ENCODE measurements around the gene VAC14.

- TF ChIP-seq, protein P1, sequence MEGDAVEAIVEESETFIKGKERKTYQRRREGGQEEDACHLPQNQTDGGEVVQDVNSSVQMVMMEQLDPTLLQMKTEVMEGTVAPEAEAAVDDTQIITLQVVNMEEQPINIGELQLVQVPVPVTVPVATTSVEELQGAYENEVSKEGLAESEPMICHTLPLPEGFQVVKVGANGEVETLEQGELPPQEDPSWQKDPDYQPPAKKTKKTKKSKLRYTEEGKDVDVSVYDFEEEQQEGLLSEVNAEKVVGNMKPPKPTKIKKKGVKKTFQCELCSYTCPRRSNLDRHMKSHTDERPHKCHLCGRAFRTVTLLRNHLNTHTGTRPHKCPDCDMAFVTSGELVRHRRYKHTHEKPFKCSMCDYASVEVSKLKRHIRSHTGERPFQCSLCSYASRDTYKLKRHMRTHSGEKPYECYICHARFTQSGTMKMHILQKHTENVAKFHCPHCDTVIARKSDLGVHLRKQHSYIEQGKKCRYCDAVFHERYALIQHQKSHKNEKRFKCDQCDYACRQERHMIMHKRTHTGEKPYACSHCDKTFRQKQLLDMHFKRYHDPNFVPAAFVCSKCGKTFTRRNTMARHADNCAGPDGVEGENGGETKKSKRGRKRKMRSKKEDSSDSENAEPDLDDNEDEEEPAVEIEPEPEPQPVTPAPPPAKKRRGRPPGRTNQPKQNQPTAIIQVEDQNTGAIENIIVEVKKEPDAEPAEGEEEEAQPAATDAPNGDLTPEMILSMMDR (conservative IDR thresholded peaks at IDR 0.05; ENCODE audit: low read depth in 2 of 2), result no peak
- TF ChIP-seq CREB1 (CRISPR knock-in tag; IDR thresholded peaks at IDR 0.05; ENCODE audit: low read depth) (no peak), ZNF114 (CRISPR knock-in tag; IDR thresholded peaks at IDR 0.05) (no peak), EZH2 (IDR thresholded peaks at IDR 0.05; ENCODE audit: low read depth, unreplicated experiment) (no peak), EZH2phosphoT487 (IDR thresholded peaks at IDR 0.05; ENCODE audit: unreplicated experiment) (no peak), NANOG (IDR thresholded peaks at IDR 0.05; ENCODE audit: borderline replicate concordance) (no peak), POLR2AphosphoS5 (IDR thresholded peaks at IDR 0.05; ENCODE audit: low read depth) (no peak), STAT1 (IDR thresholded peaks at IDR 0.05; ENCODE audit: unreplicated experiment) (no peak), JUNB (IDR thresholded peaks at IDR 0.05; ENCODE audit: unreplicated experiment) (no peak), ZNF331 (CRISPR knock-in tag; IDR thresholded peaks at IDR 0.05; ENCODE audit: low read depth) (no peak)
- TF ChIP-seq, protein P2, sequence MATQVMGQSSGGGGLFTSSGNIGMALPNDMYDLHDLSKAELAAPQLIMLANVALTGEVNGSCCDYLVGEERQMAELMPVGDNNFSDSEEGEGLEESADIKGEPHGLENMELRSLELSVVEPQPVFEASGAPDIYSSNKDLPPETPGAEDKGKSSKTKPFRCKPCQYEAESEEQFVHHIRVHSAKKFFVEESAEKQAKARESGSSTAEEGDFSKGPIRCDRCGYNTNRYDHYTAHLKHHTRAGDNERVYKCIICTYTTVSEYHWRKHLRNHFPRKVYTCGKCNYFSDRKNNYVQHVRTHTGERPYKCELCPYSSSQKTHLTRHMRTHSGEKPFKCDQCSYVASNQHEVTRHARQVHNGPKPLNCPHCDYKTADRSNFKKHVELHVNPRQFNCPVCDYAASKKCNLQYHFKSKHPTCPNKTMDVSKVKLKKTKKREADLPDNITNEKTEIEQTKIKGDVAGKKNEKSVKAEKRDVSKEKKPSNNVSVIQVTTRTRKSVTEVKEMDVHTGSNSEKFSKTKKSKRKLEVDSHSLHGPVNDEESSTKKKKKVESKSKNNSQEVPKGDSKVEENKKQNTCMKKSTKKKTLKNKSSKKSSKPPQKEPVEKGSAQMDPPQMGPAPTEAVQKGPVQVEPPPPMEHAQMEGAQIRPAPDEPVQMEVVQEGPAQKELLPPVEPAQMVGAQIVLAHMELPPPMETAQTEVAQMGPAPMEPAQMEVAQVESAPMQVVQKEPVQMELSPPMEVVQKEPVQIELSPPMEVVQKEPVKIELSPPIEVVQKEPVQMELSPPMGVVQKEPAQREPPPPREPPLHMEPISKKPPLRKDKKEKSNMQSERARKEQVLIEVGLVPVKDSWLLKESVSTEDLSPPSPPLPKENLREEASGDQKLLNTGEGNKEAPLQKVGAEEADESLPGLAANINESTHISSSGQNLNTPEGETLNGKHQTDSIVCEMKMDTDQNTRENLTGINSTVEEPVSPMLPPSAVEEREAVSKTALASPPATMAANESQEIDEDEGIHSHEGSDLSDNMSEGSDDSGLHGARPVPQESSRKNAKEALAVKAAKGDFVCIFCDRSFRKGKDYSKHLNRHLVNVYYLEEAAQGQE (IDR thresholded peaks at IDR 0.05; ENCODE audit: unreplicated experiment), result no peak
- TF ChIP-seq, protein P3, sequence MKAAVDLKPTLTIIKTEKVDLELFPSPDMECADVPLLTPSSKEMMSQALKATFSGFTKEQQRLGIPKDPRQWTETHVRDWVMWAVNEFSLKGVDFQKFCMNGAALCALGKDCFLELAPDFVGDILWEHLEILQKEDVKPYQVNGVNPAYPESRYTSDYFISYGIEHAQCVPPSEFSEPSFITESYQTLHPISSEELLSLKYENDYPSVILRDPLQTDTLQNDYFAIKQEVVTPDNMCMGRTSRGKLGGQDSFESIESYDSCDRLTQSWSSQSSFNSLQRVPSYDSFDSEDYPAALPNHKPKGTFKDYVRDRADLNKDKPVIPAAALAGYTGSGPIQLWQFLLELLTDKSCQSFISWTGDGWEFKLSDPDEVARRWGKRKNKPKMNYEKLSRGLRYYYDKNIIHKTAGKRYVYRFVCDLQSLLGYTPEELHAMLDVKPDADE (IDR thresholded peaks at IDR 0.05), result no peak
- TF ChIP-seq, protein P4, sequence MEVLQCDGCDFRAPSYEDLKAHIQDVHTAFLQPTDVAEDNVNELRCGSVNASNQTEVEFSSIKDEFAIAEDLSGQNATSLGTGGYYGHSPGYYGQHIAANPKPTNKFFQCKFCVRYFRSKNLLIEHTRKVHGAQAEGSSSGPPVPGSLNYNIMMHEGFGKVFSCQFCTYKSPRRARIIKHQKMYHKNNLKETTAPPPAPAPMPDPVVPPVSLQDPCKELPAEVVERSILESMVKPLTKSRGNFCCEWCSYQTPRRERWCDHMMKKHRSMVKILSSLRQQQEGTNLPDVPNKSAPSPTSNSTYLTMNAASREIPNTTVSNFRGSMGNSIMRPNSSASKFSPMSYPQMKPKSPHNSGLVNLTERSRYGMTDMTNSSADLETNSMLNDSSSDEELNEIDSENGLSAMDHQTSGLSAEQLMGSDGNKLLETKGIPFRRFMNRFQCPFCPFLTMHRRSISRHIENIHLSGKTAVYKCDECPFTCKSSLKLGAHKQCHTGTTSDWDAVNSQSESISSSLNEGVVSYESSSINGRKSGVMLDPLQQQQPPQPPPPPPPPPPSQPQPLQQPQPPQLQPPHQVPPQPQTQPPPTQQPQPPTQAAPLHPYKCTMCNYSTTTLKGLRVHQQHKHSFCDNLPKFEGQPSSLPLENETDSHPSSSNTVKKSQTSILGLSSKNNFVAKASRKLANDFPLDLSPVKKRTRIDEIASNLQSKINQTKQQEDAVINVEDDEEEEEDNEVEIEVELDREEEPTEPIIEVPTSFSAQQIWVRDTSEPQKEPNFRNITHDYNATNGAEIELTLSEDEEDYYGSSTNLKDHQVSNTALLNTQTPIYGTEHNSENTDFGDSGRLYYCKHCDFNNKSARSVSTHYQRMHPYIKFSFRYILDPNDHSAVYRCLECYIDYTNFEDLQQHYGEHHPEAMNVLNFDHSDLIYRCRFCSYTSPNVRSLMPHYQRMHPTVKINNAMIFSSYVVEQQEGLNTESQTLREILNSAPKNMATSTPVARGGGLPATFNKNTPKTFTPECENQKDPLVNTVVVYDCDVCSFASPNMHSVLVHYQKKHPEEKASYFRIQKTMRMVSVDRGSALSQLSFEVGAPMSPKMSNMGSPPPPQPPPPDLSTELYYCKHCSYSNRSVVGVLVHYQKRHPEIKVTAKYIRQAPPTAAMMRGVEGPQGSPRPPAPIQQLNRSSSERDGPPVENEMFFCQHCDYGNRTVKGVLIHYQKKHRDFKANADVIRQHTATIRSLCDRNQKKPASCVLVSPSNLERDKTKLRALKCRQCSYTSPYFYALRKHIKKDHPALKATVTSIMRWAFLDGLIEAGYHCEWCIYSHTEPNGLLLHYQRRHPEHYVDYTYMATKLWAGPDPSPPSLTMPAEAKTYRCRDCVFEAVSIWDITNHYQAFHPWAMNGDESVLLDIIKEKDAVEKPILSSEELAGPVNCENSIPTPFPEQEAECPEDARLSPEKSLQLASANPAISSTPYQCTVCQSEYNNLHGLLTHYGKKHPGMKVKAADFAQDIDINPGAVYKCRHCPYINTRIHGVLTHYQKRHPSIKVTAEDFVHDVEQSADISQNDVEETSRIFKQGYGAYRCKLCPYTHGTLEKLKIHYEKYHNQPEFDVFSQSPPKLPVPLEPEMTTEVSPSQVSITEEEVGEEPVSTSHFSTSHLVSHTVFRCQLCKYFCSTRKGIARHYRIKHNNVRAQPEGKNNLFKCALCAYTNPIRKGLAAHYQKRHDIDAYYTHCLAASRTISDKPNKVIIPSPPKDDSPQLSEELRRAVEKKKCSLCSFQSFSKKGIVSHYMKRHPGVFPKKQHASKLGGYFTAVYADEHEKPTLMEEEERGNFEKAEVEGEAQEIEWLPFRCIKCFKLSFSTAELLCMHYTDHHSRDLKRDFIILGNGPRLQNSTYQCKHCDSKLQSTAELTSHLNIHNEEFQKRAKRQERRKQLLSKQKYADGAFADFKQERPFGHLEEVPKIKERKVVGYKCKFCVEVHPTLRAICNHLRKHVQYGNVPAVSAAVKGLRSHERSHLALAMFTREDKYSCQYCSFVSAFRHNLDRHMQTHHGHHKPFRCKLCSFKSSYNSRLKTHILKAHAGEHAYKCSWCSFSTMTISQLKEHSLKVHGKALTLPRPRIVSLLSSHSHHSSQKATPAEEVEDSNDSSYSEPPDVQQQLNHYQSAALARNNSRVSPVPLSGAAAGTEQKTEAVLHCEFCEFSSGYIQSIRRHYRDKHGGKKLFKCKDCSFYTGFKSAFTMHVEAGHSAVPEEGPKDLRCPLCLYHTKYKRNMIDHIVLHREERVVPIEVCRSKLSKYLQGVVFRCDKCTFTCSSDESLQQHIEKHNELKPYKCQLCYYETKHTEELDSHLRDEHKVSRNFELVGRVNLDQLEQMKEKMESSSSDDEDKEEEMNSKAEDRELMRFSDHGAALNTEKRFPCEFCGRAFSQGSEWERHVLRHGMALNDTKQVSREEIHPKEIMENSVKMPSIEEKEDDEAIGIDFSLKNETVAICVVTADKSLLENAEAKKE (CRISPR knock-in tag; IDR thresholded peaks at IDR 0.05), result no peak
These were observed 137.2 kb downstream of the VAC14 start for GRCh38 chr16:70663524-70664324.

All from GM23338 (cell line).